Germinal center (tissue), 1 donor: ENCODE data around the gene HACE1.

ENCODE experiments used
- DNase-seq: peaks from one replicate; pipeline ENCODE4 v3.0.0; 2012; ENCODE audit warnings: mixed read lengths, low spot score

The HACE1 gene

DNA sequence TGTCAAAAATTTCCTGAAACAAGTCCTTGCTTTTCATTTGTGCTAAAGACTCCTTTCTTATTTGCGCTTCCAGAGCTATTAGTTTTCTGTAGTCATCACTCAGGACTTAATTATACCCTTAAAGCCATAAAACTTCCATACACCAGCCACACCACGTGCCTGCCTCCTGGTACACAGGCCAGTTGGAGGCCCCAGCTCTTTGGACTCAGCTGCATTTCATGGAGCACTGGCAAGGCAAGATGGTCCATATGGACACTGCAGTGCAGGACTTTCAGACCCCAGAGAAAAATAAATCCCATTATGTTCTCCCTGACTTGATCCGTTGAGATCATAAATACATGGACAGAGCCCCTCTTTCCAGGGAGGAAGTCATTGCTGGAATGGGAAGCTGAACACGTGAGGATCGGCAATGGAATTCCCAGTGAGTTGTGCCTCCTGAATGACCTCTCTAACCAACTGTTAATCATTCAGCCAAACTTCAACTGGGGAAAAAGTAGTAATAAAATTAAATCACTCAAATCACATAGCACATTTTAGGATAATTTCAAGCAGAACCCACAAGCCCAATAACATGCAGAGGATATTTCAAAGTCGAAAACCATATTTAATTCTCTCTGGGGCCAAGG, 173.1 kb downstream of the HACE1 start:
- DNase-seq, result no peak

DNA sequence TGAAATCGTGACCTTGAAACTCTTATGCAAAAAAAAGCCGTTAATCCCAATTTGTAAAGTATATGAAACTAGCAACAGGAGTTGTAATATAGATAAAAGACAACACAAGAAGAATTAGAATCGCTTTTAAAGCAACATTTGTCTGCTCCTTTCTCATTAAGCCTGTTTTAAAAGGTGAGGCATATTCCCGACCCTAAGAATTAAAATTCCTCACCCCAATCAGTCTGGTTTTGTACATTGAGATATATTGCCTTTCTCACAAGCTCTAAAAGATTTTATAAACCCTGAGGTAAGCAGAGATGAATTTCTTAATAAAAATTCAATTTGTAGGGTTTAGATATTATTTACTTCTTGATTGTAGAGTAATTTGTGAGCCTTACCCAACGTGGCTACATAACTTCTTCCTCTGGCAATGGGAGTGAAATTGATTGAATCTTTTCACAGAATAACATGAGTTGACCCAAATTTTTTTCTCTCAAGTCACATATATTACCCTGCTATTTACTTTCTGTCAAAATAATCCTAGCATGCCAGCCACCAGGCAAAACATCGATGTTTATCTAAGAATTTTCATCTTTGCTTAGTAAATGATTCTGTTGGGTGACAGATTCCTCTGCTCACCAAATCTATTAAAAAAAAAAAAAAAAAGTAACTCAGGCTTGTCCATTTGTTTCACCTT, 173.7 kb downstream of the HACE1 start:
- no peak for DNase-seq

DNA sequence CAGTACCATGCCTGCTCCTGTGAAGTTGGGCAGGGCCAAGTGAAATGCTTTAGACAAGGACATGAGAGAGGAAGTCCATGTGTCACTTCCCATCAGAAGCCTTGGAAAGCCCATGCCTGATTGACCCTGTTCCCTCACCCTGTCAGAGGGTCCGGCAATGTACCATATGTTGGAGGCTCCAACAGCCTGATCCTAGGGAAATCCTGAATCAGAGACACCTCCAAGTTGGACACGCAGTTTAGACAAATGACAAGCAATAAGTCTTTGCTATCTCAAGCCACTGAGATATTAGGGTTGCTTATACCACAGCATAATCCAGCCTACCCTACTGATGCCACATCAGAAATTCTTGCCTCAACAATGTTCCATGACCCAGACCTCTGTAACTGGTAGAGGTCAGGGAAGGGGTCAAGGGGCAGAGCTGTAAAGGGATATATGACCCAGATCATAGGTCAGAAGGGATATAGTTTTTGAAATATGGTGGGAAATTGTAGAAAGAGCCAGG, 174.8 kb downstream of the HACE1 start:
- DNase-seq, result no peak

DNA sequence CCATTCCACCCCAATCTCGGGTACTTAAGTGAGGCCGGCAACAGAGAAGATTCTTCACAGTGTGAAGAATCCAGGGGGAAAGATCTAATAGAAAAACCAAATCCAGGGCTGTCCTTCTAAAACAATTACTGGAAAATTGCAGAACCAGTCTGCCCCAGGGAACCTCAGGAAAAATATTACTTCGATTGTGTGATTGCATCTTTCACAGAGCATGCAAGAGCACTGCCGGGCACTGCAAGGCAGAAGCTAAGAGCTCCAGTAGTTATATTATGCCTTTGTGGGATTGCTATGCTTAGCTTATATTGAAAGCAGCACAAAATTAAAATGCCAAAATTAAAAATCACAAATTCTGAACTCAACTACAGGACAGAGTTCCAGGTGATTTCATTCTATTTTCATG, 175.9 kb downstream of the HACE1 start:
- DNase-seq, result no peak

DNA sequence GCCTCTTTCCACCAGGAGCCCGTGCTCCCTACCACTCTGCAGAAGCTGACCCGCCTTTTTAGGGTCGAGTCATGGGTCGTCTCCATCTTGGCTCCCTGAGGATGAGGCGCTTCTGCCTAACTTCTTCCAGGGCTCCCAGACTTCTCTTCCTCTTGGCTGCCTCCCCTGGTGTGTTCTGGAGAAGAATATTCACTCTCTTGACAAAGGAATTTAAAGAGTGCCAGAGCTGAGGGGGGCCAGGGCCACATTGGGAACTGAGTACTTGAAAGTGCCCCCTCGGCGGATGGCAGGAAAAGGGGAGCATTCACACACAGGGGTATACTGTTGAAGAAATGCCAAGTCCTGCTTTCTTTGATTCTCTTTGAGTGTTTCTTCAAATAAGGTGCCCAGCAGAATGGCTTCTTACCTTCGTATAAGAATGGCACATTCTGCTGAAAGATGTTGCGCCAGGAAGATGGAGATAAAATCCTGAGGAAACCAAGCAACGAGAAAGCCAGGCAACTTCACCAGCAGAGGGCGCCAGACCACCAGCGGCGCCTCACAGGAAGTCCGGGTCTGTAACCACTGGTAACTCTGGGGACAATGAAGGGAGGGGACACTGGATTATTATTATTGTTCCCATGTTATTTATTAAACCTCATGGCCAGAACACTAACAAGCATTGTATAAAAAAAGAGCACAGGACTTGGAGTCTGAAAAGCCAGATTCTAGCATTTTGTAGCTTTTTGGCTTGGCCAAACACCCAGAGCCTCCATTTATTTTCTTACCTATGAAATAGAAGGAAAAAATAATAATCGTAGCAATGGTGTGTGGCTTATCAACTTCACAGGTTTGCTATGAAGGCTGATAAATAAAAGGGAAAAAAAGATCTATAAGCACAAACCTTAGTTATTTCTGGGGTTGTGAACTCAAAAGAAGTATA, 176.7 kb downstream of the HACE1 start:
- peak; percentile 53 for DNase-seq

DNA sequence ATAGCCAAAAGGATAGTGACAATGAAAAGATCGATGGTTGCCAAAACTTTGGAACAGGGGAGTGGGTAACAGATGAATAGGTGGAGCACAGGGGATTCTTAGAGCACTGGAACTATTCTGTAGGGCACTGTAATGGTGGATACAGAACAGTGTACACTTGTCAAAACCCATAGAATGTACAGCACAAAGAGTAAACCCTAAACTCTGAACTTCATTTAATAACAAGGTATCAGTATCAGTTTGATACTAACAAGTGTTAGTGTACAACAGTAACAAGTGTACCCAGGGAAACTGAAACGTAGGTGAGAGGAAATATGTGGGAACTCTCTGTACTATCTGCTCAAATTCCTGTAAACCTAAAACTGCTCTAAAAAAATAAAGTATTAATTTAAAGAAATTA, 179.2 kb downstream of the HACE1 start:
- no peak for DNase-seq

DNA sequence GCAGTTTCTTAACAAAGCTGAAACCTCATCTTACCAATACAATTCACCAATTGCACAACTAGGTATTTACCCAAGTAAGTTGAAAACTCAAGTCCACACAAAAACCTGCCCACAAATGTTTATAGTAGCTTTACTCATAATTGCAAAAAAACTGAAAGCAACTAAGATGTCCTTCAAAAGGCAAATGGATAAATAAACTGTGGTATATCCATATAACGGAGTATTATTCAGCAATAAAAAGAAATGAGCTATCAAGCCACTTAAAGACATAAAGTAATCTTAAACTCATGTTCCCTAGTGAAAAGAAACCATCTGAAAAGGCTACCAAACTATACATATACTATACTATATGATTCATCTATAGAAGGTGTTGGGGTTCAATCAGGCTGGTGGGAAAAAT, 179.7 kb downstream of the HACE1 start:
- DNase-seq, result no peak
